ENCODE results near the gene VIPAS39. TPM values are rescaled to one million over a fixed set of nuclear protein-coding genes. Genes with fewer than 3 reads are reported as not detected.

Gene VIPAS39
- total RNA-seq, 1 experiment from 2014 or later: 18.5 TPM

DNA sequence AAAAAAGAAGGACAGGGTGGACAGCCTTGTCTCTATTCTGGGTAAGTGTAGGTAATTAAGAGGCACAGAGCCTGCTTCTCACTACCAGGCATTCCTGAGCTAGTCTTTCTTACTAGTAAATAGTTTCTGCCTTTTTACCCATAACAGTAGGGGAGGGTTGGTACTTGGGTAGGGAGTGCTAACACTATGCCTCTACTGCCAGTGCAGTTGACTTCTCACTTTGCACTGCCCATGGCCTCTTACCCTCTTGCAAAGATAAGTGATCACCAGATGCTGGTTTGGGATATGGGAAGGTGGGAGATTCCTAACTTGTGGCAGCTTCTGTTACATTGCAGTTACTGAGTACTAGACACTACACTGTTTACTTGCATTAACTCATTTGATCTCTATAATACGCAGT, 12.1 kb upstream of the VIPAS39 start:
- Histone ChIP-seq H2AK5ac (ENCODE audit: insufficient read length, low read length) (no peak overlapping the region), H4K8ac (replicated peaks; ENCODE audit: insufficient read length, low read depth, low read length) (no peak overlapping the region), H3K23ac (ENCODE audit: insufficient read length, low read depth, low read length) (no peak overlapping the region), H3K23me2 (ENCODE audit: insufficient read length, low read depth, low read length, poor library complexity, severe bottlenecking) (no peaks in the 10 kb centered on the region), H3T11ph (ENCODE audit: low read length) (no peak overlapping the region), H2AFZ (ENCODE audit: low read length) (no peak overlapping the region), H3K18ac (ENCODE audit: insufficient read length, low read depth, low read length) (no peak overlapping the region), H3K4me1 (ENCODE audit: insufficient read depth, low read length) (peaks cover 8% of the 10 kb centered on the region; the same call in 1 of the 2 replicates), H2BK12ac (ENCODE audit: insufficient read length, low read depth, low read length) (no peak overlapping the region), H3K14ac (ENCODE audit: insufficient read depth, low read length) (no peak overlapping the region), H4K5ac (ENCODE audit: insufficient read length, low read depth, low read length) (no peak overlapping the region), H4K20me1 (ENCODE audit: control insufficient read depth, insufficient read depth, insufficient read length) (no peaks in the 10 kb centered on the region), H3K56ac (ENCODE audit: insufficient read length, low read depth, low read length) (no peak overlapping the region), H2BK120ac (ENCODE audit: low read depth, low read length, poor library complexity, severe bottlenecking) (no peak overlapping the region), H2BK15ac (ENCODE audit: low read depth, low read length) (no peak overlapping the region), H2BK20ac (ENCODE audit: low read depth, low read length, poor library complexity, severe bottlenecking) (no peak overlapping the region), H3K9ac (ENCODE audit: extremely low read depth, insufficient read length, low read length) (no peak overlapping the region), H4K91ac (ENCODE audit: insufficient read length, low read depth, low read length) (no peak overlapping the region), H3K79me2 (ENCODE audit: insufficient read depth, low read length) (no peaks in the 10 kb centered on the region), H3K4ac (ENCODE audit: low read depth, low read length) (no peak overlapping the region), H3K79me1 (ENCODE audit: insufficient read depth, low read depth, low read length, poor library complexity, severe bottlenecking) (no peaks in the 10 kb centered on the region), H3K9me3 (ENCODE audit: control insufficient read depth, low read depth, low read length) (no peaks in the 10 kb centered on the region), H3K27me3 (ENCODE audit: insufficient read depth, low read length) (no peaks in the 10 kb centered on the region), H3K4me2 (ENCODE audit: insufficient read depth, insufficient read length, low read length) (no peak overlapping the region), H2BK5ac (ENCODE audit: insufficient read length, low read length) (no peak overlapping the region), H3K27ac (ENCODE audit: insufficient read length, low read depth, low read length) (no peak overlapping the region)
- Mint-ChIP-seq H3K4me1 (peaks cover 18 to 19% of the 10 kb centered on the region in 2 experiments), H3K4me3 (no peak overlapping the region), H3K36me3 (ENCODE audit: insufficient read depth in 1 of 3, low read depth in 3 of 3) (peaks cover 30 to 50% (median 41%) of the 10 kb centered on the region in 3 experiments), H3K9me3 (no peaks in the 10 kb centered on the region), H3K27me3 (ENCODE audit: low read depth) (no peaks in the 10 kb centered on the region; the same call in none of the 2 replicates), H3K27ac (peak overlapping the region in 2 of 3 experiments; percentile 50 to 80; a peak in 4 of 7 replicates)
- TF ChIP-seq, protein P1, sequence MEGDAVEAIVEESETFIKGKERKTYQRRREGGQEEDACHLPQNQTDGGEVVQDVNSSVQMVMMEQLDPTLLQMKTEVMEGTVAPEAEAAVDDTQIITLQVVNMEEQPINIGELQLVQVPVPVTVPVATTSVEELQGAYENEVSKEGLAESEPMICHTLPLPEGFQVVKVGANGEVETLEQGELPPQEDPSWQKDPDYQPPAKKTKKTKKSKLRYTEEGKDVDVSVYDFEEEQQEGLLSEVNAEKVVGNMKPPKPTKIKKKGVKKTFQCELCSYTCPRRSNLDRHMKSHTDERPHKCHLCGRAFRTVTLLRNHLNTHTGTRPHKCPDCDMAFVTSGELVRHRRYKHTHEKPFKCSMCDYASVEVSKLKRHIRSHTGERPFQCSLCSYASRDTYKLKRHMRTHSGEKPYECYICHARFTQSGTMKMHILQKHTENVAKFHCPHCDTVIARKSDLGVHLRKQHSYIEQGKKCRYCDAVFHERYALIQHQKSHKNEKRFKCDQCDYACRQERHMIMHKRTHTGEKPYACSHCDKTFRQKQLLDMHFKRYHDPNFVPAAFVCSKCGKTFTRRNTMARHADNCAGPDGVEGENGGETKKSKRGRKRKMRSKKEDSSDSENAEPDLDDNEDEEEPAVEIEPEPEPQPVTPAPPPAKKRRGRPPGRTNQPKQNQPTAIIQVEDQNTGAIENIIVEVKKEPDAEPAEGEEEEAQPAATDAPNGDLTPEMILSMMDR (conservative IDR thresholded peaks at IDR 0.05): no peak
- DNase-seq: no peak
- no CpG with 5 or more reads among the region's 1 CpG for WGBS (ENCODE audit: extremely low coverage, insufficient read length, low lambda C conversion rate)
